HG03460 (cell line): ENCODE data around the gene BCAR3.
"Not testable (repeated sequence)": the region's sequence is repeated elsewhere in the genome, so short reads cannot be mapped to it uniquely, and the experiment has no call there.

Experiments used
- ATAC-seq: cut with Tn5 transposase; IDR thresholded peaks from one replicate; pipeline ENCODE4 v1.9.1; 2021; ENCODE audit not compliant: unreplicated experiment

The BCAR3 gene

GRCh38 chr1:93690341-93690740 is 8.7 kb upstream of the BCAR3 start:
- ATAC-seq: no peak

- ATAC-seq: no peak
Observed at GRCh38 chr1:93689521-93690223, 8.0 kb upstream of the BCAR3 start.

- no peak for ATAC-seq
Observed at GRCh38 chr1:93687542-93687941, 5.9 kb upstream of the BCAR3 start.

GRCh38 chr1:93686504-93687250 is 5.0 kb upstream of the BCAR3 start:
- no peak for ATAC-seq

- no peak for ATAC-seq
Observed at GRCh38 chr1:93685918-93686317, 4.3 kb upstream of the BCAR3 start.

- ATAC-seq: no peak
Observed at GRCh38 chr1:93683234-93683633, 1.6 kb upstream of the BCAR3 start.

- ATAC-seq: peak; percentile 11
Observed at GRCh38 chr1:93681989-93682412, 364 bp upstream of the BCAR3 start.

- peak; percentile 65 for ATAC-seq
Observed at GRCh38 chr1:93680420-93681100, 1.1 kb downstream of the BCAR3 start.

GRCh38 chr1:93680076-93680419 is 1.6 kb downstream of the BCAR3 start:
- ATAC-seq: no peak

GRCh38 chr1:93679546-93679945 is 2.1 kb downstream of the BCAR3 start:
- no peak for ATAC-seq

GRCh38 chr1:93678946-93679480 is 2.6 kb downstream of the BCAR3 start:
- ATAC-seq: no peak

GRCh38 chr1:93678491-93678890 is 3.1 kb downstream of the BCAR3 start:
- ATAC-seq: no peak

GRCh38 chr1:93677729-93678128 is 3.9 kb downstream of the BCAR3 start:
- ATAC-seq: no peak

- no peak for ATAC-seq
Observed at GRCh38 chr1:93676427-93676826, 5.2 kb downstream of the BCAR3 start.

- ATAC-seq: no peak
Observed at GRCh38 chr1:93675931-93676330, 5.7 kb downstream of the BCAR3 start.

- ATAC-seq: no peak
Observed at GRCh38 chr1:93675271-93675670, 6.4 kb downstream of the BCAR3 start.

GRCh38 chr1:93674071-93674470 is 7.6 kb downstream of the BCAR3 start:
- not testable (repeated sequence) for ATAC-seq

- ATAC-seq: no peak
Observed at GRCh38 chr1:93673163-93673829, 8.3 kb downstream of the BCAR3 start.

- ATAC-seq: no peak
Observed at GRCh38 chr1:93672477-93673162, 9.0 kb downstream of the BCAR3 start.

- ATAC-seq: no peak
Observed at GRCh38 chr1:93672069-93672468, 9.6 kb downstream of the BCAR3 start.
